B cell (primary cell): Measurements from ENCODE around the gene SEMA4D. TPM values are rescaled to one million over a fixed set of nuclear protein-coding genes. Genes with fewer than 3 reads are reported as not detected.
A peak's percentile ranks its signal among the peaks of the same experiment; 100 is the strongest.

Experiments
- ATAC-seq: fragments of 200-7000 bp; cut with Tn5 transposase; one replicate; pipeline ENCODE4 v1.10.0; 2021; ENCODE audit warnings: low read depth, mild to moderate bottlenecking, moderate number of reproducible peaks, moderate library complexity
- CTCF ChIA-PET: fragments of 350-600 bp; sonication (Branson Sonifier 250); formaldehyde crosslinking; loops from one replicate; lab custom pipeline; 2021; ENCODE audit warnings: antibody characterized with exemption, inconsistent platforms; lab: Charles Lee
- POLR2A ChIA-PET: fragments of 350-600 bp; sonication (Branson Sonifier 250); formaldehyde crosslinking; loops from one replicate; lab custom pipeline; 2021; ENCODE audit warnings: antibody characterized with exemption; lab: Charles Lee
- DNase-seq: peaks from one replicate; pipeline ENCODE4 v3.0.0; 2013
- H2AFZ ChIP-seq: 2 replicates; pipeline ENCODE4 v1.6.1; 2012; ENCODE audit warnings: mild to moderate bottlenecking, low read depth, low read length; ENCODE audit not compliant: insufficient read depth, poor library complexity, severe bottlenecking
- H3K27ac ChIP-seq, 2 donors: 1 replicate in 1 of 2; 2 replicates in 1 of 2; pipeline ENCODE4 v1.5.1; 2012 to 2013; ENCODE audit warnings: low read length in 2 of 2, mild to moderate bottlenecking in 2 of 2, moderate library complexity in 1 of 2
- H3K27me3 ChIP-seq, 4 experiments: fragments of 200-600 bp in 1 of 4; sonication (generic) in 1 of 4; replicated peaks in 1 of 4; 1 replicate in 2 of 4; 2 replicates in 2 of 4; pipeline versions ENCODE4 v1.6.1 to v1.7.0; 2013 to 2016; ENCODE audit warnings: low read length in 3 of 4, mild to moderate bottlenecking in 2 of 4, mixed read lengths in 1 of 4, moderate library complexity in 1 of 4; ENCODE audit not compliant: insufficient read depth in 4 of 4, control insufficient read depth in 3 of 4; ENCODE audit errors: control extremely low read depth in 1 of 4
- H3K36me3 ChIP-seq, 2 experiments: replicated peaks in 1 of 2; 1 replicate in 1 of 2; 2 replicates in 1 of 2; pipeline versions ENCODE4 v1.6.1 to v1.7.1; 2013; ENCODE audit warnings: low read length in 1 of 2; ENCODE audit not compliant: insufficient read depth in 2 of 2, control insufficient read depth in 1 of 2; ENCODE audit errors: control extremely low read depth in 1 of 2, extremely low read depth in 1 of 2
- H3K4me1 ChIP-seq, 2 donors: fragments of 200-600 bp in 1 of 2; sonication (generic) in 1 of 2; 1 replicate in 1 of 2; 2 replicates in 1 of 2; pipeline versions ENCODE4 v1.5.1 to v1.6.1; 2013 to 2017; ENCODE audit warnings: low read length in 2 of 2; ENCODE audit not compliant: control insufficient read depth in 2 of 2, insufficient read depth in 2 of 2
- H3K4me2 ChIP-seq: replicated peaks from 2 replicates; pipeline ENCODE3; 2012; ENCODE audit warnings: mild to moderate bottlenecking, low read depth, low read length; ENCODE audit not compliant: poor library complexity, severe bottlenecking
- H3K4me3 ChIP-seq, 5 experiments: fragments of 200-600 bp in 1 of 5; sonication (generic) in 1 of 5; 1 replicate in 3 of 5; 2 replicates in 2 of 5; pipeline versions ENCODE4 v1.5.1 to v1.7.0; 2011 to 2016; ENCODE audit warnings: low read length in 4 of 5, mild to moderate bottlenecking in 4 of 5, low read depth in 2 of 5, control low read depth in 1 of 5, moderate library complexity in 1 of 5; ENCODE audit not compliant: insufficient read depth in 1 of 5; ENCODE audit errors: control extremely low read depth in 1 of 5, extremely low read depth in 1 of 5
- H3K79me2 ChIP-seq: fragments of 200-600 bp; sonication (generic); one replicate; pipeline ENCODE4 v1.6.0; 2016; ENCODE audit warnings: low read length; ENCODE audit not compliant: control insufficient read depth, insufficient read depth
- H3K9ac ChIP-seq: fragments of 200-600 bp; sonication (generic); 2 replicates; pipeline ENCODE4 v1.6.1; 2017; ENCODE audit warnings: mild to moderate bottlenecking, low read length, moderate library complexity
- H3K9me3 ChIP-seq, 3 donors: one replicate each; pipeline versions ENCODE4 v1.6.1 to v1.7.1; 2013; ENCODE audit warnings: low read length in 2 of 3; ENCODE audit not compliant: control insufficient read depth in 2 of 3, insufficient read depth in 1 of 3; ENCODE audit errors: control extremely low read depth in 1 of 3
- H4K20me1 ChIP-seq: 2 replicates; pipeline ENCODE4 v1.6.0; 2012; ENCODE audit warnings: mild to moderate bottlenecking, low read length; ENCODE audit not compliant: insufficient read depth, control insufficient read depth, poor library complexity, severe bottlenecking
- H3K27ac Mint-ChIP-seq: one replicate; pipeline ENCODE4 v1.8.0; 2021; ENCODE audit warnings: mixed read lengths
- H3K27me3 Mint-ChIP-seq: one replicate; pipeline ENCODE4 v1.8.0; 2021; ENCODE audit warnings: mixed read lengths
- H3K4me1 Mint-ChIP-seq: one replicate; pipeline ENCODE4 v1.8.0; 2021; ENCODE audit warnings: mixed read lengths
- H3K4me3 Mint-ChIP-seq: one replicate; pipeline ENCODE4 v1.8.0; 2021; ENCODE audit warnings: mixed read lengths
- H3K9me3 Mint-ChIP-seq: one replicate; pipeline ENCODE4 v1.8.0; 2022; ENCODE audit warnings: mixed read lengths; ENCODE audit not compliant: insufficient read depth
- CTCF ChIP-seq: fragments of 200-600 bp; IDR thresholded peaks from one replicate; pipeline ENCODE4 v1.8.0; 2022; ENCODE audit warnings: antibody characterized with exemption, mild to moderate bottlenecking
- EZH2 ChIP-seq: IDR thresholded peaks from 2 replicates; pipeline ENCODE4 v1.6.1; 2012; ENCODE audit warnings: borderline replicate concordance, low read depth, mild to moderate bottlenecking, moderate library complexity, low read length; ENCODE audit not compliant: insufficient read depth, poor library complexity, severe bottlenecking
- WGBS: methylation state at CpG from one replicate; pipeline ENCODE4 v1.1.5; 2013; ENCODE audit warnings: missing lambda C conversion rate; ENCODE audit not compliant: insufficient coverage; 5-methylcytosine and 5-hydroxymethylcytosine counted together
- intact Hi-C: fragments of 100-400 bp; cut with micrococcal nuclease; formaldehyde crosslinking; loops from one replicate; pipeline ENCODE4 v1.10.0; 2022
- polyA plus RNA-seq: library from polyadenylated mRNA; depleted of rRNA; stranded (reverse); fragments of >200 nt; gene quantifications from 2 replicates; pipeline ENCODE4 v1.2.3, GENCODE V29; 2012
- total RNA-seq, 2 donors: library from RNA; stranded (reverse); fragments of 120-200 nt in 1 of 2; gene quantifications; 1 replicate in 1 of 2; 2 replicates in 1 of 2; pipeline versions ENCODE4 v1.2.3 to v1.2.4, GENCODE V29; 2013 to 2022

Gene SEMA4D
- total and polyA plus RNA-seq, 2 donors (not counting 1 experiment from before 2014, with no cell fraction given), result 53.6 to 231 TPM

- Histone ChIP-seq H3K4me1 (peaks cover 78 to 96% of the 10 kb centered on the region in 2 donors), H3K27me3 (no peaks in the 10 kb centered on the region), H4K20me1 (peaks cover 91% of the 10 kb centered on the region), H3K79me2 (peaks cover 94% of the 10 kb centered on the region), H3K27ac (no peak overlapping the region), H2AFZ (no peak overlapping the region), H3K36me3 (peaks cover 0 to 18% of the 10 kb centered on the region in 2 experiments), H3K4me2 (peak overlapping the region; percentile 57), H3K9ac (no peak overlapping the region), H3K9me3 (no peaks in the 10 kb centered on the region), H3K4me3 (no peak overlapping the region)
- no peak for TF ChIP-seq EZH2
- no peak for TF ChIP-seq CTCF
- CTCF ChIA-PET, result interaction anchor here (2.8 to 3.7 kb wide), 2 partner anchors 10 to 112 kb away, joined by 12 to 17 read pairs; no protein-coding TSS in a partner anchor
- WGBS, result 79% methylated on average over 10 of the region's 13 CpGs
- H3K4me3 Mint-ChIP-seq, result peak overlapping the region; percentile 26
- intact Hi-C loops, result loop anchor here (2.0 kb wide), 1 partner anchor 36 kb away; no protein-coding TSS in a partner anchor
- DNase-seq, result no peak
- H3K4me1 Mint-ChIP-seq, result peaks cover 87% of the 10 kb centered on the region
- H3K27ac Mint-ChIP-seq, result peak overlapping the region; percentile 41
- POLR2A ChIA-PET, result interaction anchor here (0.7 to 1.3 kb wide), 2 partner anchors 29 to 108 kb away, joined by 3 to 4 read pairs; no protein-coding TSS in a partner anchor
- H3K27me3 Mint-ChIP-seq, result no peaks in the 10 kb centered on the region
- ATAC-seq, result no peak
- no peaks in the 10 kb centered on the region for H3K9me3 Mint-ChIP-seq
These were observed 61.6 kb downstream of the SEMA4D start for GRCh38 chr9:89436326-89436725.

GRCh38 chr9:89435071-89435823 is 62.7 kb downstream of the SEMA4D start:
- Histone ChIP-seq H3K4me1 (peaks cover 73 to 93% of the 10 kb centered on the region in 2 donors), H3K79me2 (peaks cover 94% of the 10 kb centered on the region), H3K27me3 (no peaks in the 10 kb centered on the region), H3K4me2 (peak overlapping the region; percentile 57), H3K27ac (no peak overlapping the region), H3K9ac (no peak overlapping the region), H3K36me3 (peaks cover 0 to 18% of the 10 kb centered on the region in 2 experiments), H3K4me3 (no peak overlapping the region), H4K20me1 (peaks cover 91% of the 10 kb centered on the region), H2AFZ (no peak overlapping the region), H3K9me3 (no peaks in the 10 kb centered on the region)
- Mint-ChIP-seq H3K4me3 (peak overlapping the region; percentile 37), H3K4me1 (peaks cover 82% of the 10 kb centered on the region), H3K9me3 (no peaks in the 10 kb centered on the region), H3K27me3 (no peaks in the 10 kb centered on the region), H3K27ac (peak overlapping the region; percentile 61)
- TF ChIP-seq CTCF, result no peak
- no peak for TF ChIP-seq EZH2
- ATAC-seq (no peak), DNase-seq (no peak)
- POLR2A ChIA-PET, result no interaction called here
- CTCF ChIA-PET, result interaction anchor here (1.1 to 3.7 kb wide), 2 partner anchors 114 kb away, joined by 3 to 17 read pairs; no protein-coding TSS in a partner anchor
- intact Hi-C loops, result no loop called here
- WGBS, result 92% methylated on average over 8 of the region's 11 CpGs
